ENCODE results near the gene GALM.

GRCh38 chr2:38654528-38655381, 11.2 kb upstream of the GALM start:
- TF ChIP-seq CTCF (optimal IDR thresholded peaks at IDR 0.05 in 1 of 3, IDR thresholded peaks at IDR 0.05 in 1 of 3, conservative IDR thresholded peaks at IDR 0.05 in 1 of 3; ENCODE audit: extremely low read depth in 1 of 3, insufficient read depth in 2 of 3, low read length in 3 of 3): no peak
- TF ChIP-seq EZH2 (IDR thresholded peaks at IDR 0.05; ENCODE audit: low read length): no peak
